Left lung (tissue), 10 donors: ENCODE data around the gene DUSP14. TPM values are rescaled to one million over a fixed set of nuclear protein-coding genes. Genes with fewer than 3 reads are reported as not detected.
"Not testable (repeated sequence)": the region's sequence is repeated elsewhere in the genome, so short reads cannot be mapped to it uniquely, and the experiment has no call there.

Source experiments
- ATAC-seq: fragments of 200-7000 bp; cut with Tn5 transposase; one replicate; pipeline ENCODE4 v1.9.1; 2020; ENCODE audit warnings: moderate library complexity
- DNase-seq, 4 donors: peaks; one replicate each; pipeline ENCODE4 v3.0.0-alpha.2; 2013 to 2020
- H3K27ac ChIP-seq, 2 donors: fragments of 200-600 bp; sonication (generic) in 1 of 2; one replicate each; pipeline versions ENCODE4 v1.5.0 to v1.8.0; 2020 to 2021
- H3K27me3 ChIP-seq, 2 donors: fragments of 200-600 bp; sonication (generic) in 1 of 2; one replicate each; pipeline versions ENCODE4 v1.5.0 to v1.8.0; 2020 to 2021
- H3K36me3 ChIP-seq, 2 donors: fragments of 200-600 bp; sonication (generic) in 1 of 2; one replicate each; pipeline versions ENCODE4 v1.5.0 to v1.8.0; 2020 to 2021
- H3K4me1 ChIP-seq, 2 donors: fragments of 200-600 bp; one replicate each; pipeline ENCODE4 v1.8.0; 2021
- H3K4me3 ChIP-seq, 2 donors: fragments of 200-600 bp; sonication (generic) in 1 of 2; one replicate each; pipeline versions ENCODE4 v1.5.0 to v1.8.0; 2020 to 2021; ENCODE audit warnings: mild to moderate bottlenecking in 1 of 2
- H3K9me3 ChIP-seq, 2 donors: fragments of 200-600 bp; sonication (generic) in 1 of 2; one replicate each; pipeline versions ENCODE4 v1.5.0 to v1.8.0; 2020 to 2021
- intact Hi-C, 2 donors: fragments of 100-400 bp; cut with DNase I; formaldehyde crosslinking; loops; one replicate each; pipeline versions ENCODE4 v1.11.2 to v1.14.2; 2022
- polyA plus RNA-seq, 6 donors: library from polyadenylated mRNA; unstranded; fragments of 120-200 nt; gene quantifications; one replicate each; pipeline ENCODE4 v1.2.1, GENCODE V29; 2013; ENCODE audit not compliant: insufficient read length in 6 of 6
- total RNA-seq, 2 donors: library from RNA; stranded (reverse); fragmentation: NEBNext Ultra II Directional; extraction: Animal tissue kit (Norgen Biotek cat#: 25700); gene quantifications; one replicate each; pipeline ENCODE4 v1.2.1, GENCODE V29; 2021
- TF ChIP-seq, protein P1 (sequence below), 2 donors: fragments of 200-600 bp; sonication (generic) in 1 of 2; IDR thresholded peaks; one replicate each; pipeline versions ENCODE4 v1.5.0 to v1.8.0; 2021; ENCODE audit warnings: antibody characterized with exemption in 2 of 2
- donor health status: DM: no; HTN: yes; CAD: no.
- donor health status: DM: no; HTN: no; CAD: no.

The DUSP14 gene
- total and polyA plus RNA-seq, 8 donors: 6.4 to 14.9 (median 8.8) TPM

GRCh38 chr17:37505333-37505732, 15.6 kb downstream of the DUSP14 start:
- no peak for ATAC-seq
- intact Hi-C loops: no loop called here

DNA sequence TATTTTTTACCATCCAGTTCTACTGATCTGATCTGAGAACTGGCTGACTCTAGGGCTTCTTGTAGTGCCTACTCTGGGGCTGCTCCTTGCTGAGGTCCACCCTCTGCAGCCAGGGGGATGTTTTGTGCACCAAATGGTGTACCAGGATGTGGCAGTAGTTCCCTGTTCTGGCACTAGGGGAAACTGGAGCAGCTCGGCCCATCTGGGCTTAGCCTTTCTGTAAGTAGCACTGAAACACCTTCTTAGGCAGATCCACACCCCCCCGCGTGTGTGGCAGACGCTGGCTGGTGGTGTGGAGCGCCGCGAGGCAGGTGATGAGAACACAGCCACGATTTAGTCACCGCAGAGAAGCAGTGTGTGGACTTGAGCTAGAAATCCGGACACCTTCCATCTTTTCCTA, 17.0 kb downstream of the DUSP14 start:
- TF ChIP-seq, protein P1, sequence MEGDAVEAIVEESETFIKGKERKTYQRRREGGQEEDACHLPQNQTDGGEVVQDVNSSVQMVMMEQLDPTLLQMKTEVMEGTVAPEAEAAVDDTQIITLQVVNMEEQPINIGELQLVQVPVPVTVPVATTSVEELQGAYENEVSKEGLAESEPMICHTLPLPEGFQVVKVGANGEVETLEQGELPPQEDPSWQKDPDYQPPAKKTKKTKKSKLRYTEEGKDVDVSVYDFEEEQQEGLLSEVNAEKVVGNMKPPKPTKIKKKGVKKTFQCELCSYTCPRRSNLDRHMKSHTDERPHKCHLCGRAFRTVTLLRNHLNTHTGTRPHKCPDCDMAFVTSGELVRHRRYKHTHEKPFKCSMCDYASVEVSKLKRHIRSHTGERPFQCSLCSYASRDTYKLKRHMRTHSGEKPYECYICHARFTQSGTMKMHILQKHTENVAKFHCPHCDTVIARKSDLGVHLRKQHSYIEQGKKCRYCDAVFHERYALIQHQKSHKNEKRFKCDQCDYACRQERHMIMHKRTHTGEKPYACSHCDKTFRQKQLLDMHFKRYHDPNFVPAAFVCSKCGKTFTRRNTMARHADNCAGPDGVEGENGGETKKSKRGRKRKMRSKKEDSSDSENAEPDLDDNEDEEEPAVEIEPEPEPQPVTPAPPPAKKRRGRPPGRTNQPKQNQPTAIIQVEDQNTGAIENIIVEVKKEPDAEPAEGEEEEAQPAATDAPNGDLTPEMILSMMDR (IDR thresholded peaks at IDR 0.05): peak in 1 of 2 donors; percentile 29
- Histone ChIP-seq H3K4me1 (no peaks in the 10 kb centered on the region), H3K27ac (no peak overlapping the region), H3K9me3 (no peaks in the 10 kb centered on the region), H3K27me3 (no peaks in the 10 kb centered on the region), H3K4me3 (no peak overlapping the region), H3K36me3 (no peaks in the 10 kb centered on the region)
- intact Hi-C loops: no loop called here
- peak; percentile 25 for ATAC-seq
- DNase-seq: peak in 1 of 4 donors; percentile 10

More at GRCh38 chr17:37505333-37505732, 15.6 kb downstream of the DUSP14 start:
- no peaks in the 10 kb centered on the region for H3K4me1 ChIP-seq
- no peaks in the 10 kb centered on the region for H3K9me3 ChIP-seq
- no peaks in the 10 kb centered on the region for H3K27me3 ChIP-seq
- no peak overlapping the region for H3K4me3 ChIP-seq
- TF ChIP-seq, protein P1 (IDR thresholded peaks at IDR 0.05): no peak
- no peak for DNase-seq
- H3K27ac ChIP-seq: no peak overlapping the region
- H3K36me3 ChIP-seq: no peaks in the 10 kb centered on the region

DNA sequence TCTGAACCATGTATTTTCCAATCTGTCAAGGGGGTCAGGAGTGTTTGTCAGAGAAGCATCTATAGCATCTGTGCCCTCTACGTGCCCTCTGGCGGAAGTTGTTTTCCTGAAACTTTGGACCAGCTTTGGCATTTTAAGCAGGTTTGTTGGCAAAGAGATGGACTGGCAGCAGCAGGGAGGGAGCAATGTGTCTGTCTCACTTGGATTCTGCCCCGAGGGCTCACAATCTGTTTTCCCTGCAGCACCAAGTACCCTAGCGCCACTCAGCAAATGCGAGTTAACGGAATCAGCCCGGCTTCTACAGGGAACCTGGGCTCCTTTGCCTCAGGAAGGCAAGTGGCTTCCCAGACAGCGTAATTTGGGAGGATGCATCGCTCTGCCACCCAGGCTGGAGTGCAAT, 17.4 kb downstream of the DUSP14 start:
- peaks cover 0 to 2% of the 10 kb centered on the region in 2 donors for H3K36me3 ChIP-seq
- H3K4me3 ChIP-seq: no peak overlapping the region
- TF ChIP-seq, protein P1 (IDR thresholded peaks at IDR 0.05): no peak
- intact Hi-C loops: no loop called here
- H3K27ac ChIP-seq: no peak overlapping the region
- no peaks in the 10 kb centered on the region for H3K4me1 ChIP-seq
- DNase-seq (no peak), ATAC-seq (no peak)
- no peaks in the 10 kb centered on the region for H3K27me3 ChIP-seq
- no peaks in the 10 kb centered on the region for H3K9me3 ChIP-seq

- no peak overlapping the region for H3K4me3 ChIP-seq
- no peaks in the 10 kb centered on the region for H3K4me1 ChIP-seq
- DNase-seq (no peak), ATAC-seq (no peak)
- no peaks in the 10 kb centered on the region for H3K27me3 ChIP-seq
- intact Hi-C loops: no loop called here
- TF ChIP-seq, protein P1 (IDR thresholded peaks at IDR 0.05): no peak
- H3K9me3 ChIP-seq: no peaks in the 10 kb centered on the region
- H3K27ac ChIP-seq: no peak overlapping the region
- peaks cover 0 to 32% of the 10 kb centered on the region in 2 donors for H3K36me3 ChIP-seq
These were observed 20.4 kb downstream of the DUSP14 start for GRCh38 chr17:37510056-37510455.

DNA sequence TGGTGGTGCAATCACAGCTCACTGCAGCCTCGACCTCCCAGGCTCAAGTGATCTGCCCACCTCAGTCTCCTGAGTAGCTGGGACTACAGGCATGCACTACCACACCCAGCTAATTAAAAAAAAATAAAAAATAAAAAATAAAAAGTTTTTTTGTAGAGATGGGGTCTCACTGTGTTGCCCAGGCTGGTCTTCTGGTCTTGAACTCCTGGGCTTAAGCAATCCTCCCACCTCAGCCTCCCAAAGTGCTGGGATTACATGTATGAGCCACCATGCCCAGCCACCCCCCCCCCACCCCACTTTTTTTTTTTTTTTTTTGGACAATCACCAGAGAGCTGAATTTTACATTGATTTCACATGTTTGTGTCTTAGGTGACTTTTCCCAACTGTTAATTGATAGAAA, 22.0 kb downstream of the DUSP14 start:
- DNase-seq, H3K4me1 ChIP-seq, H3K27me3 ChIP-seq, ATAC-seq, intact Hi-C loops, H3K27ac ChIP-seq, H3K9me3 ChIP-seq, H3K4me3 ChIP-seq: not testable (repeated sequence)
- H3K36me3 ChIP-seq: peaks cover 0 to 44% of the 10 kb centered on the region in 2 donors

DNA sequence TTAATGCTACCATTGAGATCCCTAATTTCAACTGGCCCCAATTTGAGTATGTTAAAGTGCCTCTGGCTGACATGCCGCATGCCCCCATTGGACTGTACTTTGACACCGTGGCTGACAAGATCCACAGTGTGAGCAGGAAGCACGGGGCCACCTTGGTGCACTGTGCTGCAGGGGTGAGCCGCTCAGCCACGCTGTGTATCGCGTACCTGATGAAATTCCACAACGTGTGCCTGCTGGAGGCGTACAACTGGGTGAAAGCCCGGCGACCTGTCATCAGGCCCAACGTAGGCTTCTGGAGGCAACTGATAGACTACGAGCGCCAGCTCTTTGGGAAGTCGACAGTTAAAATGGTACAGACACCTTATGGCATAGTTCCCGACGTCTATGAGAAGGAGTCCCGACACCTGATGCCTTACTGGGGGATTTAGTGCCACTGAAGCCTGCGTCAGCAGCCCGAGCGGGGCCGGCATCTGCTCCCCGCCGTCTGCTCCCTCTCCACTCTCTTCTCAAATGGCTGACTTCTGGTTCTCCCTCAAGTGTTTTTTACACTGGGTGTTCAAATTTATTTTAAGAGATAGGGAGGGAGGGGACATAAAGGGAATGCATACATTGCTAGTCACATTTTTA, 22.9 kb downstream of the DUSP14 start:
- intact Hi-C loops: no loop called here
- Histone ChIP-seq H3K27ac (no peak overlapping the region), H3K4me3 (no peak overlapping the region)

More for the DNA sequence above, 22.9 kb downstream of the DUSP14 start:
- TF ChIP-seq, protein P1 (IDR thresholded peaks at IDR 0.05): no peak
- DNase-seq: no peak
- H3K9me3 ChIP-seq: no peaks in the 10 kb centered on the region
- H3K4me1 ChIP-seq: no peaks in the 10 kb centered on the region
- no peak for ATAC-seq
- peaks cover 0 to 53% of the 10 kb centered on the region in 2 donors for H3K36me3 ChIP-seq
- H3K27me3 ChIP-seq: no peaks in the 10 kb centered on the region
